ENCODE results near the gene CDC37L1.
"Not testable (repeated sequence)": the region's sequence is repeated elsewhere in the genome, so short reads cannot be mapped to it uniquely, and the experiment has no call there.

CDC37L1 gene

DNA sequence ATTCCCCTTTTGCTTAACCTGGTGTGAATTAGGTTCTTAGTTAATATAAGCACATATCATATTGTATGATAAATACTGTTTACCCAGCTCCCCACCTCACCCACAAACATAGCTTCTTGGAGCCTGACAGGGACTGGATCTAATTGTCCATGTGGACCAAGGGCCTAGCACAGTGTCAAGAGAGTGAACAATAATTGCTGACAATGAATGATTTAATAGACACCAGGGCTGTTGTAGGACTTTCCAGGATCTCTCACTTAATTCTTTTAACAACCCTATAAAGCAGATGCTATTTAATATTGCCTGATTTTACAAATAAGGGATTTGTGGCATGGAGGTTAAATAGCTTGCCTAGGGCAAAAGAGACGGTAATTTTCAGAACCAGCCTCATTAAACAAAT lies 36.8 kb downstream of the CDC37L1 start:
- no peak for DNase-seq

DNA sequence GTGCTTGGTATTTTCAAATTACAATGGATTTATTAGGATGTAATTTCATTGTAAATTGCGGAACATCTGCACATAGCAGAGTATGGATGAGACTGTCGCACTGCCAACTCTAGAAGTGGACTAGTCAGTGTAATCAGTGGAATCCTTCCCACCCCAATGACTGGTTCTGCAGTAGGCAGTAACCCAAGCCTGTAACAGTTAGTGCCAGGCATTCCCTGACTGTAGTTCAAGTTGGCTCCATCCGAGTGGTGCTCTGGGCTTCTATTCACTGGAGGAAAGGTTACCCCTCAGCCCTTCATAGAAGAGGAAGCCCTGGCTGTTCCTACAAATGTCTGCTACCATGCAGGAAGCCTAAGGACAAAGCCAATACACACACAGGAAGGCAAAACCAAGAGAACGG lies 38.4 kb downstream of the CDC37L1 start:
- no peak for DNase-seq

DNA sequence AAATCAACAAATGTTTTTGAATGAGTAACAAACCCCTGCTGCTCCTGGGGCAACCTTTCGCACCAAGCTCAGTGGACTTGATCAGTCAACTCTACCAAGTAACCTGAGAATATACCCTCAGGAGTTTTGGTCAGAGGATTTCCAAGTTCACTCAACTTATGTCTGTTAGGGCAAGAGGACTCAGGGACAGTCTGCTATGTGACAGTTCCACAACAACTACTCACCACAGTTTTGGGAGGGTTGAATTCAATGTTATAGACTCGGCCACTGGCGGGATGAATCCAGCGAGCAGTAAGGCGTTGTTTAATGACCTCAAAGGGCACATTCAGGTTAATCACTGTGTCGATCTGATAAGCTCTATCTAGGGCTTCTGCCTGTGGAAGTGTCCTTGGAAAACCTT lies 39.5 kb downstream of the CDC37L1 start:
- no peak for DNase-seq

DNA sequence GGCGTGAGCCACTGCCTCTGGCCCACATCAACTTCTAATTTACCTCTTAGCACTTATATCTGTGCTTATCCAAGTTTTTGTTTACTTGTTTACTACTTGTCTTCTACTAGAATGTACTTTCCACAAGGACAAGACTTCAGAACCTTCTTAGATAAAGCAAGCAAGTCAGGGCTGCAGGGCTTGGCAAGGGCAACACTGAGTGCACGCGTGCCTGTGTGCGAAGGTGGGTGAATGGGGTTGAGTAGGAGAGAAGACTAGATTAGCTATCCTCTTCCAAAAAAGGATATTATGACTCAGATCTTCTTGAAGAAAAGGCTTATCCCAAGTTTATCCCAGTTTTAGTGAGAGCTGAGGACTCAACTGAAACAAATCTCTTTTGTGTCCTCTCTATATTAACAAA lies 42.4 kb downstream of the CDC37L1 start:
- DNase-seq: no peak

DNA sequence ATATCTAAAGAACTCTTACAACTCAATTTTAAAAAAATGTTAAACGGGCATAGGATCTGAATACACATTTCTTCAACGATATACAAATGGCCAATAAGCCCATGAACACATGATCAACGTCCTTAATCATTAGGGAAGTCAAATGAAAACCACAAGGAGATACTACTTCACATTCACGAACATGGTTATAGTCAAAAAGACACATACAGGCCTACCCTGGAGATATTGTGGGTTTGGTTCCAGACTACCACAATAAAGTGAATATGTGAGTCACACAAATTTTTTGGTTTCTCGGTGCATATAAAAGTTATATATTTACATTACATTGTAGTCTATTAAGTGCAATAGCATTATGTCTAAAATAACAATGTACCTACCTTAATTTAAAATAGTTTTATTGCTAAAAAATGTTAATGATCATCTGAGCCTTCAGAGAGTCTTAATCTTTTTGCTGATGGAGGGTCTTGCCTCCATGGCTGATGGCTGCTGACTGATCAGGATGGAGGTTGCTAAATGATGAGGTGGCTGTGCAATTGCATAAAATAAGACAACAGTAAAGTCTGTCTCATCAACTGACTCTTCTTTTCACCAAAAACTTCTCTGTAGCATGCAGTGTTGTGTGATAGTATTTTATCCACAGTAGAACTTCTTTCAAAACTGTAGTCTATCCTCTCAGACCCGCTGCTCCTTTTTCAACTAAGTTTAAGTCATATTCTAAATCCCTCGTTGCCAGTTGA lies 46.5 kb downstream of the CDC37L1 start:
- DNase-seq: no peak

DNA sequence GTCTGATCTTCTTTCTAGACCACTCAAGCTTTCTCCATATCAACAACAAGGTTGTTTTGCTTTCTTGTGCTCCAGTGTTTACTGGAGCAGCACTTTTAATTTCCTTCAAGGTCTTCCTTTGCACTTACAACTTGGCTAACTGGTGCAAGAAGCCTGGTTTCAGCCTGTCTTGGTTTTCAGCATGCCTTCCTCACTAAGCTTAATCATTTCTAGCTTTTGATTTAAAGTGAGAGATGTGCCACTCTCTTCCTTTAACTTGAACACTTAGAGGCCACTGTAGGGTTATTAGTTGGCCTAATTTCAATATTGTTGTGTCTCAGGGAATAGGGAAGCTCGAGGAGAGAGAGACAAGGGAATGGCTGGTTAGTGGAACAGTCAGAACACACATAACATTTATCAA lies 48.2 kb downstream of the CDC37L1 start:
- no peak for DNase-seq

DNA sequence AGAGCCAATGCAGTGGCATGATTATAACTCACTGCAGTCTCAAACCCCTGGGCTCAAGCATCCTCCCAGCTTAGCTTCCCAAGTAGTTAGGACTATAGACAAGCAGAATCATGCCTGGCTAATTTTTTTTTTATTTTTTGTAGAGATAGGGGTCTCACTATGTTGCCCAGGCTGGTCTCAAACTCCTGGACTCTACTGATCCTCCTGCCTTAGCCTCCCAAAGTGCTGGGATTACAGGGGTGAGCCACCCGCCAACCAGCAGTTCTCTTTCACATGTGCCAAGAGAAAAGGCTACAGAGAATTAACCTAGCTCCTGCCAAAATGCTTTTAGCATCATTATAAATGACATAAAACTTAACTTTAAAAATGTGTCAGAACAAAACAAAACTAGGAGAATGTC lies 53.5 kb downstream of the CDC37L1 start:
- no peak for DNase-seq

DNA sequence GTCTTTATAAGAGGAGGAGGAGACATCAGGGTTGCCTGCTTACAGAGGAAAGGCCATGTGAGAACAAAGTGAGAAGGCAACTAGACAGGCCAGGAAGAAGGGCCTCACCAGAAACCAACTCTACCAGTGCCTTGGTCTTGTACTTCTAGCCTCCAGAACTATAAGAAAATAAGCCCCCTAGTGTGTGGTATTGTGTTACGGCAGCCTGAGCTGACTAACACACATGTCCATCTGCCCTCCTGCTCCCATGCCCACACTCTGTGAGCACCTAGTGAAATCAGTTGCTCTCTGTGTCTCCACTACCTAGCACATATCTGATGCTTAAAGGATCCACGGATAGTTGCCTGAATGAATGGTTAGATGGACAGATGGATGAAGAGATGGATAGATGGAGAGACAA lies 54.8 kb downstream of the CDC37L1 start:
- no peak for DNase-seq

DNA sequence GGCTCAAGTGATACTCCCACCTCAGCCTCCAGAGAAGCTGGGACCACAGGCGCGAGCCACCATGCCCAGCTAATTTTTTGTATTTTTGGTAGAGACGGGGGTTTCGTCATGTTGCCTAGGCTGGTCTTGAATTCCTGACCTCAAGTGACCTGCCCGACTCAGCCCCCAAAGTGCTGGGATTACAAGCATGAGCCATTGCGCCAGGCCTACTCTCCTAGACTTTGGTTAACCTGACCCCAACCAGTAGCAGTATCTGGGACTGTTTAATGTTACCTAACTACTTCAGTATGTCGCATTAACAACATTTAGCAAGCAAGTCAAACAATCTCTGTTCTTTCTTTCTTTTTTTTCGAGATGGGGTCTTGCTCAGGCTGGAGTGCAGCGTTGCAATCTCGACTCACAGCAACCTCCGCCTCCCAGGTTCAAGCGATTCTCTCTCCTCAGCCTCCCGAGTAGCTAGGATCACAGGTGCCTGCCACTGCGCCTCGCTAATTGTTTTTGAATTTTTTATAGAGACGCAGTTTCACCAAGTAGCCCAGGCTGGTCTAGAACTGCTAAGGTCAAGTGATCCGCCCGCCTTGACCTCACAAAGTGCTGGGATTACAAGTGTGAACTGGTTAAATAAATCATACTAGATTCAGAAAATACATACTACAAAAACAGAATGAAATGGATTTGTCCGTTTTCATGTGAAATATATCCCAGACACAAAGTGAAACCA lies 59.7 kb downstream of the CDC37L1 start:
- DNase-seq: no peak

DNA sequence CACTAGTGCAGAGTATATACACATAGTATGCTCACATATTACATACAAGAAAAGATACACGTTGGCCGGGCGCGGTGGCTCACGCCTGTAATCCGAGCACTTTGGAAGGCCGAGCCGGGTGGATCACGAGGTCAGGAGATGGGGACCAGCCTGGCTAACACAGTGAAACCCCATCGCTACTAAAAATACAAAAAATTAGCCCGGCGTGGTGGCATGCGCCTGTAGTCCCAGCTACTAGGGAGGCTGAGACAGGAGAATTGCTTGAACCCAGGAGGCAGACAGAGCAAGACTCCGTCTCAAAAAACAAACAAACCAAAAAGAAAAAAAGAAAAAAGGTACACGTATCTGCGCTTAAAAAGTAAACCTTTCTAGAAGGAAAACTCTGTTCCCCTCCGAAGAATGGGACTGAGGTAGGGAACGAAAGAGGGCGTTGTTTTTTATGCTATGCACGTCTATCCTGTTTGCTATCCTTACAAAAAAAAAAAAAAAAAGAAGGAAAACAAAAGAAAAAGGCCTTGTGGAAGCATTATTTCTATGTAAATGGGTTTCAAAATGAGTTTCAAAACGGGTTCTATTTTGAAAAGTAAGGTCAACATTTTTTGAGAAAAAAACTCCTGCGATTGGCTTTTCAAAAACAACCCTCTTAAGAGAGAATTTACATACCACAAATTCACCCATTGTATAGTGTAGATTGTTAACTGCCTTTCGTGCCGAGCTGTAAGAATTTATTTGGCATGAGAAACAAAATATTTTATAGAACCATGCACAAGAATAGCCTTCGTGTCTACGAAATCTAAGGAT lies 60.4 kb downstream of the CDC37L1 start:
- no peak for DNase-seq

DNA sequence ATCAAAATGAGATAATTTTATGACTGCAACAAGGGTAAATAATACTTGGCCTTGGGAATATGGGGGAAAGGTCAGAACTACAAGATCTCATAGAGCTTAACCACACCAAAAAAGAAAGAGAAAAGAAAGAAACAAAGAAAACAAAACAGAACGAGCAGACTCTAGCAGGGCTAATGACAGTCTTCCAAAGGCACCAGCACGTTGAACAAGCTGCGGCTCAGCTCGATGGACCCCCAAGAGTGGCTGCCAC lies 60.9 kb downstream of the CDC37L1 start:
- no peak for DNase-seq

DNA sequence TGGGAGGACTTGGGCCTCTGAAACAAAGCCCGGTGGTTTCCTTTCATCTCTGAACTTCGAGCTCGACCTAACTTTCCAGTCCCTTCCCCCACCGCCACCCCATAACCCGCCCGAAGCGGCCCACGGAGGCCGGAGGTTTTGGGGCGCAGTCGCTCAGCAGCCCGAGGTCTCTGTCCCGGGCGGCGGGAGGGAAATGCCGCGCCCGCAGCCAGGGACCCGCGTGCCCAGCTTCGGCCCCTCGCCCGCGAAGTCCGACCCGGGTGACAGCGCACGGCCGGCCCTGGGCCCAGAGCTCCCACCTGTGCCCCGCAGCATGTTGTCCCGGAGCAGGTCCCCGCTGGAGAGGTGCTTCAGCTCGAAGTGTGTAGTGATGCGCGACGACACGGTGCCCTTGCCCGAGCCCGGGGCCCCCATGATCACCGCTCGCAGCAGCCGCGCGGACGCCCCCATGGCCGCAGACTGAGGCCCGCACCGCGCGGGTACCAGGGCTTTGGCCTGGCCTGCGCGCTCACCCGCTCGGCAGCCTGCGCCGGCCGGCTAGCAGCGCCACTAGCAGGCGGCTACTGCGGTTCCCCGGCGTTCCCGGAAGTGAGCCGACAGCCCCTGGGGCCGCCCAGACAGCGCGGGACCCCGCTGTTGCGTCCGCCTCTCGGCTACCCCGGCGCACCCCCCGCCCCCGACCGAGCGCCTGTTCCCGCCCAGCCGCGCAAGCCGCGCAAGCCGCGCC lies 61.4 kb downstream of the CDC37L1 start, which contains the start of gene AK3:
AK3 (minus strand) TSS at position 565 of the 727 bp plus-strand sequence; CDS start at position 450, 115 bp downstream.
- peak; percentile 27 for DNase-seq

DNA sequence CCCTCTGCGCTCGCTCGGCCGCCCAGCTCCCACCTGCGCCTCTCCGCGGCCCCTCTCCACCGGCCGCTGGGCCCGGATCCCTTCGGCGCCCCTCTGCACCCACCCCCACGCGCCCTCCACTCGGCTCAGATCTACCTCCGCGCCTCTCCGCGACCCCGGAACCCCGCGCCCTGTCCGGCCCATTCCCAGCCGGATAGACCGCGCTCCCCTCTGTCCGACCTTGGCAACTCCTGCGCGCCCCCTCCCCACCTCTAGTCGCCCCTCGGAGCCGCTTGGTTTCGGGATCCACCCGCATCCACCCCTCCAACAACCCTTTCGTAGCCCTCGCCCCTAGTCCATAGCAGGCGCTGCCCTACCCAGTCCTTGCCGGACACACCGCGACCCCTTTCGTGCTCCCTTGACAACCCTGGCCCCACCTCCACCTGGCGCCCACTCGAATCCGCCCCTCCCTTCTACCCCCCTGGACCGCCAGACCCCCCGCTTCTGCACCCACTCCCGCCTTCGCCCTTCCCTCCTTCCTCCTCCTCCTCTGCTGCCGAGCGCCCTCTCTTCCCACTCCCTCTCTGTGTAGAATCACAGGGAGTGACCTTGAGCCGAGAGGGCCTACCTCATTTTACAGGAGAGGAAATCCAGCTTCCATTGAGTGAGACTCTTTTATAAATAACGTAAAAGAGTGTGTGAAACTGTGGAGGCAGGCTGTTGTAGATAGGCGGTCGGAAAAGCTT lies 62.2 kb downstream of the CDC37L1 start:
- no peak for DNase-seq

DNA sequence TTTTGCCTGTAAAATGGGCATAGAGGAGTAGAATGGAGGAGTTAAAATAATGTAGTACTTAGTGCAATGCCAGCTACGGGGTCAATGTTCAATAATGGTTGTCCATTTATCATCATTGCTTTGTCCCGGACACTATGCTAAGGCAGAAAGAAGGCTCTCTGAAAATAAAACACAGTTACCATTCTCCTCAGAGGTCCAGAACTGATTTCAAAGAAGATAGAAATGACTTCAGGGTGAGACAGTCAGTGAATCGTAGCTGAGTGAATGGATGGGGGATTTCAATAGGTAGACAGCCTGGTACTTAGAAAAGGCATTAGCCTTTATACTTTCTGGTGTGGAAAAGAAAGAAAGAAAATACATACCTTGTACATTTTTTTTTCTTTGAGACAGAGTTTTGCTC lies 62.9 kb downstream of the CDC37L1 start:
- no peak for DNase-seq

DNA sequence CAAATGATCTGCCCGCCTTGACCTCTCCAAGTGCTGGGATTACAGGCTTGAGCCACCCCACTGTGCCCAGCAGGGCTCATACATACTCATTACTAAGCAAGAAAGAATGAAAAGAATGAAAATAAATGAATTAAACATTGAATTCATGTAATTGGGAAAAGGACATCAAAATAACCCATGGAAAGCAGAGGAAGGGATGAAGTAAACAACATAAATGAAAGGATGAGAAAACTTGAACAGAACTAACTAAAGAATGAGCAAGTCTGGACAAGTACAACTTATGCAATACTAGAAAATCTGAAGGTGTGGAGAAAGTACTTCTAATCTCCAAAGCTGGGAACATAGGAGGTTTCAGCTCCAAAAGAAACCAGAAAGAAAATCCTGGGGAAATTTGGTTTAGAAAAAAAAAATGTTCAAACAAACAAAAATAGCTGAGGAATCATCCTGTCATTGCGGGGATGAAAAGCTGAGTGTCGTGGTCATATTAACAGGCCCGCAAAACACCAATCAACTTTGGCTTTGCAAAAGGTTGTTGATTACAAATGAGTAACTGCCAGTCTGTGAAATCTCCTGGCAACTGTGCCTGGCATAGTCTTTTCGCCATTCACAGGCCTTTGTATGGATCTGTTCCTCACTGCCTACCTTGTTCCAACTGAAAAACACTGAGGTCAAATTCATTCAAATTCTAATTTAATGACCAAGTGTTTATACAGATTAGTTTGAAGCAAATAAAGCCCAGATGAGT lies 63.9 kb downstream of the CDC37L1 start:
- DNase-seq: no peak

DNA sequence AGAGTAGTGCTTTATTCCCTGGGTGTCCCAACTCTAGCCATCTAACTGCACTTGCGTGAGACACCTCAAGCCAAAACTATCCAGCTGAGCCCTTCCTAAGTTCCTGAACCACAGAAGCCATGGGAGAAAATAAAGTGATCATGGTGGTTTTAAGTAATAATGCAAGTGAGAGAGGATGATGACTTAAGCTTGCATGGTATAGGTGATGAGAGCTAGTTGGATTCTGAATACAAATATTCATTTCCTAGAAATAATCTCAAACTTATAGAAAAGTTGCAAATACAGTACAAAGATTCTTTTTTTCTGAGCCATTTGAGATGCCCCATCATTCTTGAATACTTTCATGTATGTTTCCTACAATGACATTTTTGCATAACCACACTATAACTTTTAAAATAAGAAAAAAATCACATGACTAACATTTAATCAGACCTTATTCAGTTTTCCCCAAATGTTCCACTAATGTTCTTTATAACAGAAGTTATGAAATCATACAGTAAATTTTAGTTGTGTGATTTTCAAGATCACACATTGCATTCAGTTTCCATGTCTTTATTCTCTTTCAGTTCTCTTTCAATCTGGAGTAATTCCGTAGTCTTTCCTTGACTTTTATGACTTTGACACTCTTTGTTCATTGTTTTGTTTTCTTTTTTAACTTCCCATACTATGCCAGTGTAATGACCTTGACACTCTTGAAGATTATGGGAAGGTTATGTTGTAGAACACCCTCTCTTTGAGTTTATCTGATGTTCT lies 67.1 kb downstream of the CDC37L1 start:
- DNase-seq: no peak

DNA sequence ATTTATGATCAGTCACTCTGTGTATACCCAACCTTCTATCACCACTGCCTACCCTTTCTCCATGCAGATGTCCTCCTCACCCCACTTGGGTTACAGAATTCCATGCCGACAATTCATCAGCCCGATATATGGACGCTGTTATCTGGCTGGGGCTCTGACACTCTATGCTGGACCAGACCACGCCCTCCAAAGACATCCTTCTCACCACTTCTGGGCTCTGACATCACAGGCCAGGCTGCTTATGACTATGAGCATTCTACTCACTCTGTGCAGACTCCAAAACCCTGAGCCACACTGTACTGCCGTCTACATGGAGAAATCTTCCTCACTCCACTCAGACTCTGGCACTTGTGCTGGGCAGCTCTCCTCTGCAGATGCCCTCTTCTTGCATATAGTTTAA lies 69.2 kb downstream of the CDC37L1 start:
- DNase-seq: no peak

DNA sequence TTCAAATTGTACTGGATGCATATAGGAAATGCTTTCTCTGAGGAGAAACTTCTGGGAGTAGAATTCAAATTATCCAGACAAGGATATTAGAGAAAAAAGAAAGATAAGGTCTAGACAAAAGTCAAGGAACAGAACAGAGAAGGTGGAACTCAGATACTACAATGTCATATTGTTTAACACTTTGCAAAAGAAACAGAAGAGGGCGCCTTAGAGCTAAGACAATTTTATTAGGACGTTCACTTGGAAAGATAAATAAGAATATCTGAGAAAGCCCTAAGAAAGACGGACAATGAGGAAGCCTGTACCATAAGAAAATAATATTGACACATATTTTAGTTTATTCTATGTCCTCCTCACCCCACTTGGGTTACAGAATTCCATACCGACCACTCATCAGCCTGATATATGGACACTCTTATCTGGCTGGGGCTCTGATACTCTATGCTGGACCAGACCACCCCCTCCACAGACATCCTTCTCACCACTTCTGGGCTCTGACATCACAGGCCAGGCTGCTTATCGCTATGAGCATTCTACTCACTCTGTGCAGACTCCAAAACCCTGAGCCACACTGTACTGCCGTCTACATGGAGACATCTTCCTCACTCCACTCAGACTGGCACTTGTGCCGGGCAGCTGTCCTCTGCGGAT lies 70.8 kb downstream of the CDC37L1 start:
- no peak for DNase-seq

DNA sequence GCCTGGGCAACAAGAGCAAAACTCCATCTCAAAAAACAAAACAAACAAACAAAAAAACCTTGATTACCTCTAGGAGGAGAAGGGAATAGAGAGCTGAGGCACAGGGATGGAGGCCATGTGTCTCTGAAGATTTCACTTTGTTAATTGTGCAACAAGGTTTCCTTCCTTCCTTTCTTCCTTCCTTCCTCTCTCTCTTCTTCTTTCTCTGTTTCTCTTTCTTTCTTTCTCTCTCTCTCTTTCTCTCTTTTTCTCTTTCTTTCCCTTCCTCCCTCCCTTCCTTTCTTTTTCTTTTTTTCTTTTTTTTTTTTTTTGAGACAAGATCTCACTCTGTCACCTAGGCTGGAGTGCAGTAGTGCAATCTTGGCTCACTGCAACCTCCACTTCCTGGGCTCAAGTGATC lies 75.2 kb downstream of the CDC37L1 start:
- not testable (repeated sequence) for DNase-seq

DNA sequence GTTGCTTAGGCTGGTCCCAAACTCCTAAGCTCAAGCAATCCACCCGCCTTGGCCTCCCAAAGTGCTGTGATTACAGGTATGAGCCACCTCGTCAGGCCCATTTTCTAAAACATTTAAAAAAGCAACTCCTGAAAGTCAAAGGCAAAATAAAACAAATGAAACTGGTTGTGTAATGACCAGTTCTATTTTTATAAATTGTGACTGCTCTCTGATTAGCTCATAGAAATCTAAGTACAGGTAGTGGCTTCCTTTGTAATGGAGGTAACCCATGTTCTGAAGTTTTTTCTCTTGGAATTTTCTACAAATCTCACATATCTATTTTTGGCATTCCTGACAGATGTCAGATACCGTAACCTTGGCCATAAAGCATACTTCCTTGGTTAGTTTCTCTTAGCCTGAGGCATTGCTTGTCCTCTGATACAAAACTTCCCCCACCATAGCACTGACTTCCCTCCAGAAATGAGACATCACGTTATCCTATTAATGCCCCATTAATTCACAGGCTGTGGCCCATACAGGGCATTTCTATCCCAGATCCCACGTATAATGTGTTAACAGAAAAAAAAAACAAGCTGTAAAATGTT lies 75.7 kb downstream of the CDC37L1 start:
- no peak for DNase-seq
